ENCODE results near the gene LRIT1.

Gene LRIT1

GRCh38 chr10:84188815-84189214 lies 52.5 kb downstream of the LRIT1 start:
- no peak for DNase-seq

GRCh38 chr10:84185526-84186175 lies 55.7 kb downstream of the LRIT1 start:
- DNase-seq = no peak

DNA sequence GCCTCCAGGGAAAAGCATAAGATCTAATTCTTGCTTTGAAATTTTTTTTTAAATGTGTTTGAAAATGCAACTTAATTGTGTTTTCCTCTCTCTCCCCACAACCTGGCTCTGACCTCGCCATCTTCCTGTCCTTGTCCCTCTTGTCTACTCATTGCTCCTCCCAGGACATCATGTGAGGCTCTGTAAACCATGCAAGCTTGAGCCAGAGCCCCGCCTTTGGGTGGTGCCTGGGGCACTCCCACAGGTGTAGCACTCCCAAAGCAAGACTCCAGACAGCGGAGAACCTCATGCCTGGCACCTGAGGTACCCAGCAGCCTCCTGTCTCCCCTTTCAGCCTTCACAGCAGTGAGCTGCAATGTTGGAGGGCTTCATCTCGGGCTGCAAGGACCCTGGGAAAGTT lies 56.8 kb downstream of the LRIT1 start:
- no peak for DNase-seq

- no peak for DNase-seq
These were observed 59.7 kb downstream of the LRIT1 start for GRCh38 chr10:84181631-84182030.
